ENCODE measurements around the gene B3GALT4.

DNA sequence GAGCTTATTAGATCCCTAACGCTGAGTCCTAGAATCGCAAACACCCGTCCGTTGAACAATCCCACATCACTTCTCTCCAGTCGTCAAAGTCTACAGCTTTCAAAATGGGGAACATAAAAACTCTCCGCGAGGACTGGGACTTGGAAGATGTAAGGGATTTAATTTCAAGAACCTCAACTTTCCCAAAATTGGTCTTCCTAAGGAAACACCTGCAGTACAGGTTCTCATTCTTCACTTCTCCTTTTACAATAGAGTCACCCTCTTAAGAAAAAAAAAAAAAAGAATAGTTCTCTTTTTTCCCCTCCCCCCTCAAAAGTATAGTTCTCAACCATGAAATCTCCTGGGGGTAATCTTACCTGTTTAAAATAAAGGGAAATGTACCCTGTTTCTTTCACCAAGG, 47.2 kb downstream of the B3GALT4 start:
- TF ChIP-seq EZH2phosphoT487 (IDR thresholded peaks at IDR 0.05; ENCODE audit: insufficient read depth, low read depth) (no peak), EZH2 (IDR thresholded peaks at IDR 0.05; ENCODE audit: insufficient read depth, poor library complexity, severe bottlenecking) (no peak)

All from GM23248 (cell line).